ENCODE data around the gene KRT79.

GRCh38 chr12:52788876-52789636 is 45.1 kb downstream of the KRT79 start:
- no peak for TF ChIP-seq CTCF (IDR thresholded peaks at IDR 0.05)
- no peak for TF ChIP-seq POLR2A (IDR thresholded peaks at IDR 0.05)
